HL-60 (cell line): ENCODE data around the gene AKAP11.

Experiments
- GABPA ChIP-seq: IDR thresholded peaks from 2 replicates; pipeline ENCODE4 v1.6.1; 2012; ENCODE audit warnings: low read depth
- POLR2AphosphoS5 ChIP-seq: IDR thresholded peaks from 2 replicates; pipeline ENCODE4 v1.6.1; 2012; ENCODE audit warnings: low read depth
- TF ChIP-seq, protein P1 (sequence below): IDR thresholded peaks from one replicate; pipeline ENCODE4 v1.5.1; 2011; ENCODE audit warnings: low read length, control low read depth, inconsistent platforms; ENCODE audit not compliant: insufficient read depth
- TF ChIP-seq, protein P2 (sequence below): IDR thresholded peaks from 2 replicates; pipeline ENCODE4 v1.6.1; 2012; ENCODE audit warnings: low read depth; ENCODE audit not compliant: insufficient replicate concordance

DNA sequence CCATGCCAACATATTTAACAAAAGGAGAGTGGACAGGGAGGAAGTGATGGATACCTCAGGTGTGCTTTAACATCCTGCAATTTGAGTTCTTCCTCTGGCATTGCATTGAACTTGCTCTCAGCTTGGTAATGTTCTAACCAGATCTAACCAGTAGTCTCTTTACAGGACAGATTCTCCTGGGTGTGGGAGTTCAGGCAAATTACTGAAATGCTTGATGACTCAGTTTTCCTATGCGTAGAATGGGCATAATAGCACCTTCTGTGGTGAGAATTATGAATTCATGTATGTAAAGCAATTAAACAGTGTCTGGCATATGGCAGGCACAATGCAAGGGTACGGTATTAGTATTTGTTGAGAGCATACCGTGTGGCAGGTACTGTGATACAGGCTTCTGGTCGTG lies 3.6 kb downstream of the AKAP11 start:
- TF ChIP-seq, protein P1, sequence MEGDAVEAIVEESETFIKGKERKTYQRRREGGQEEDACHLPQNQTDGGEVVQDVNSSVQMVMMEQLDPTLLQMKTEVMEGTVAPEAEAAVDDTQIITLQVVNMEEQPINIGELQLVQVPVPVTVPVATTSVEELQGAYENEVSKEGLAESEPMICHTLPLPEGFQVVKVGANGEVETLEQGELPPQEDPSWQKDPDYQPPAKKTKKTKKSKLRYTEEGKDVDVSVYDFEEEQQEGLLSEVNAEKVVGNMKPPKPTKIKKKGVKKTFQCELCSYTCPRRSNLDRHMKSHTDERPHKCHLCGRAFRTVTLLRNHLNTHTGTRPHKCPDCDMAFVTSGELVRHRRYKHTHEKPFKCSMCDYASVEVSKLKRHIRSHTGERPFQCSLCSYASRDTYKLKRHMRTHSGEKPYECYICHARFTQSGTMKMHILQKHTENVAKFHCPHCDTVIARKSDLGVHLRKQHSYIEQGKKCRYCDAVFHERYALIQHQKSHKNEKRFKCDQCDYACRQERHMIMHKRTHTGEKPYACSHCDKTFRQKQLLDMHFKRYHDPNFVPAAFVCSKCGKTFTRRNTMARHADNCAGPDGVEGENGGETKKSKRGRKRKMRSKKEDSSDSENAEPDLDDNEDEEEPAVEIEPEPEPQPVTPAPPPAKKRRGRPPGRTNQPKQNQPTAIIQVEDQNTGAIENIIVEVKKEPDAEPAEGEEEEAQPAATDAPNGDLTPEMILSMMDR, result no peak
- TF ChIP-seq GABPA, result no peak
- TF ChIP-seq POLR2AphosphoS5, result no peak
- TF ChIP-seq, protein P2, sequence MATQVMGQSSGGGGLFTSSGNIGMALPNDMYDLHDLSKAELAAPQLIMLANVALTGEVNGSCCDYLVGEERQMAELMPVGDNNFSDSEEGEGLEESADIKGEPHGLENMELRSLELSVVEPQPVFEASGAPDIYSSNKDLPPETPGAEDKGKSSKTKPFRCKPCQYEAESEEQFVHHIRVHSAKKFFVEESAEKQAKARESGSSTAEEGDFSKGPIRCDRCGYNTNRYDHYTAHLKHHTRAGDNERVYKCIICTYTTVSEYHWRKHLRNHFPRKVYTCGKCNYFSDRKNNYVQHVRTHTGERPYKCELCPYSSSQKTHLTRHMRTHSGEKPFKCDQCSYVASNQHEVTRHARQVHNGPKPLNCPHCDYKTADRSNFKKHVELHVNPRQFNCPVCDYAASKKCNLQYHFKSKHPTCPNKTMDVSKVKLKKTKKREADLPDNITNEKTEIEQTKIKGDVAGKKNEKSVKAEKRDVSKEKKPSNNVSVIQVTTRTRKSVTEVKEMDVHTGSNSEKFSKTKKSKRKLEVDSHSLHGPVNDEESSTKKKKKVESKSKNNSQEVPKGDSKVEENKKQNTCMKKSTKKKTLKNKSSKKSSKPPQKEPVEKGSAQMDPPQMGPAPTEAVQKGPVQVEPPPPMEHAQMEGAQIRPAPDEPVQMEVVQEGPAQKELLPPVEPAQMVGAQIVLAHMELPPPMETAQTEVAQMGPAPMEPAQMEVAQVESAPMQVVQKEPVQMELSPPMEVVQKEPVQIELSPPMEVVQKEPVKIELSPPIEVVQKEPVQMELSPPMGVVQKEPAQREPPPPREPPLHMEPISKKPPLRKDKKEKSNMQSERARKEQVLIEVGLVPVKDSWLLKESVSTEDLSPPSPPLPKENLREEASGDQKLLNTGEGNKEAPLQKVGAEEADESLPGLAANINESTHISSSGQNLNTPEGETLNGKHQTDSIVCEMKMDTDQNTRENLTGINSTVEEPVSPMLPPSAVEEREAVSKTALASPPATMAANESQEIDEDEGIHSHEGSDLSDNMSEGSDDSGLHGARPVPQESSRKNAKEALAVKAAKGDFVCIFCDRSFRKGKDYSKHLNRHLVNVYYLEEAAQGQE, result no peak
